Muscle layer of duodenum (tissue), 2 donors: ENCODE results near the gene RIPK4.

Source experiments
- H3K27ac ChIP-seq: one replicate; pipeline ENCODE4 v1.7.0; 2013; ENCODE audit warnings: mild to moderate bottlenecking, low read length
- H3K27me3 ChIP-seq: one replicate; pipeline ENCODE4 v1.7.0; 2013; ENCODE audit warnings: low read depth, mild to moderate bottlenecking, control low read depth, low read length
- H3K36me3 ChIP-seq, 2 donors: one replicate each; pipeline ENCODE4 v1.7.0; 2013; ENCODE audit warnings: low read length in 2 of 2, control low read depth in 1 of 2, mild to moderate bottlenecking in 1 of 2; ENCODE audit not compliant: insufficient read depth in 2 of 2, control insufficient read depth in 1 of 2
- H3K4me1 ChIP-seq, 2 donors: one replicate each; pipeline ENCODE4 v1.7.0; 2013; ENCODE audit warnings: low read length in 2 of 2, mild to moderate bottlenecking in 2 of 2, control low read depth in 1 of 2, moderate library complexity in 1 of 2; ENCODE audit not compliant: insufficient read depth in 2 of 2, control insufficient read depth in 1 of 2
- H3K4me3 ChIP-seq, 2 donors: one replicate each; pipeline ENCODE4 v1.7.0; 2013; ENCODE audit warnings: low read length in 2 of 2, low read depth in 1 of 2, mild to moderate bottlenecking in 1 of 2
- H3K9me3 ChIP-seq, 2 donors: one replicate each; pipeline ENCODE4 v1.7.0; 2013; ENCODE audit warnings: low read length in 2 of 2, control low read depth in 1 of 2, mild to moderate bottlenecking in 1 of 2; ENCODE audit not compliant: control insufficient read depth in 1 of 2
- donor health status: healthy.

The RIPK4 gene

DNA sequence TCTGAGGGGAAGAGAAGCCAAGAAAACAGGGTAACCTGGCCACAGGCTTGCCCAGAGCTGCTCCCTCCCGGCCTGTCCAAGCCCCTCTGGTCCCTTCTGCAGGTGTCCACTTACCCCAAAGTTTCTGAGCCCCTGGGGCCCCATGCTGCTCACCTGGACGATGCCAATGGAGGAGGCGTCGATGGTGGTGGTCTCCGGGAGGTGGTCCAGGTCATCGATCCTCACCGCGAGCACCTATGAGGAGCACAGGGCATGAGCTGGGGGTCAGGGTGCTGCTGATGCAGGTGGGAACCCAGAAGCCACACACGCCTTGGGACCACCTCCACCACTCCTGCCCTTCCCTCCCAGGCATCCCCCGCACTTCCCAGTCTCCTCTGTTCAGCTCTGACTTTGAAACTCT, 37.5 kb upstream of the RIPK4 start:
- H3K4me3 ChIP-seq, result no peak overlapping the region
- H3K4me1 ChIP-seq, result peaks cover 0 to 7% of the 10 kb centered on the region in 2 donors
- H3K9me3 ChIP-seq, result no peaks in the 10 kb centered on the region
- peaks cover 11 to 28% of the 10 kb centered on the region in 2 donors for H3K36me3 ChIP-seq
- no peaks in the 10 kb centered on the region for H3K27me3 ChIP-seq
- no peak overlapping the region for H3K27ac ChIP-seq

DNA sequence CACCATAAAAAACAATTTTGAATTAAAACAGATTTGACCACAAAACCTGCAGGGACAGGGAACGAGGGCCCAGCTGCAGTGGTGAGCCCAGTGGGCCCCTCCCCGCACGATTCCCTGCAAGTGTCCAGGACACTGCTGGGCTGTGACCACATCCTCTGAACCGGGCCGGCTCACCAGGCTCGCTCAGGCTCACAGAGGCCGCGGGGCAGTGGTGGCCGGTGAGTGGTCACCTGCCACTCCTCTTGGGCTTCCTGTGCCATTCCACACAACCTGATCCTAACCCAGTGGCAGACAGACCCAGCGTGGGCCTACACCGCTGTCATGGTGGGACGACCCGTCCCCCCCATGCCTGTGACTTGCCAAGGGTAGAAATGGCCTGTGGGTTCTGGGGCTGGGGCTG, 36.5 kb upstream of the RIPK4 start:
- H3K27me3 ChIP-seq, result no peaks in the 10 kb centered on the region
- peaks cover 0 to 7% of the 10 kb centered on the region in 2 donors for H3K4me1 ChIP-seq
- no peak overlapping the region for H3K27ac ChIP-seq
- peak overlapping the region in 1 of 2 donors; percentile 7 for H3K4me3 ChIP-seq
- H3K9me3 ChIP-seq, result no peaks in the 10 kb centered on the region
- H3K36me3 ChIP-seq, result peaks cover 11 to 30% of the 10 kb centered on the region in 2 donors

DNA sequence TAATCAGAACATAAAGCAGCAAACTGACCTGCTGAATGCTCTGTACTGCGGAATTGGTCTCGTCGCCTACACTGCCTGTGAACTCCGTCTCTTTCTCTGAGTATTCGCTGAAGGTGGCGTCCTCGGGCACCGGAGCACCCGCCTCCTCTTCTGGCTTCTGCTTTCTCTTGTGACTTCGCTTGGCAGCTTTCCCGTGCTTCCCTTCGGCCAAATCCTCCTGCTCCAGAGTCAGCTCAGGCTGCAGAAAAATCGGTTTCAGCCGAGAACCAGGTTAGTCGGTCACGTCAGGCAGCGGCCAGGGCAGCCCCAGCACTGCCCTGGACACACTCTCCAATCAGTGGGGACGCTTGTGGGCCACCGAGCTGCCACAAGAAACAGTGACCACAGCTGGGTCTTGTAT, 35.8 kb upstream of the RIPK4 start:
- peaks cover 0 to 7% of the 10 kb centered on the region in 2 donors for H3K4me1 ChIP-seq
- no peak overlapping the region for H3K27ac ChIP-seq
- H3K4me3 ChIP-seq, result peak overlapping the region in 1 of 2 donors; percentile 7
- H3K36me3 ChIP-seq, result peaks cover 11 to 29% of the 10 kb centered on the region in 2 donors
- no peaks in the 10 kb centered on the region for H3K9me3 ChIP-seq
- H3K27me3 ChIP-seq, result no peaks in the 10 kb centered on the region

DNA sequence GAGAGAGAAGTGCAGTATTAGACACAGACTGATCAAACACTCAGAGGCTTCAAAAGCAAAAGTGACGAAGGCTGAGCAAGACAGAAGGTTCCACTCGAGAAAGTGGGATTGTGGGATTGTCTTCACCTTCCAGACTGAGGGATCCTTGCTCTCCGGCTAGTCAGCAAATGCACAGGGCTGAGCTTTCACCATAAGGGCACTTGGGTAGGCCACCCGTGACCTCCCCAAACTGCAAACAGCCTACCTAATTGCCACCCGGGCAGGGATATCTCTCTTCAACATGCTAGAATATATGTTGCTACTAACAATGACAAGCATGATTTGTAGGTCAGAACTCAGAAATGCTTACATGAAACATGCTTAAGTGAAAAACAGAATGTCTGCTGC, 35.3 kb upstream of the RIPK4 start:
- Histone ChIP-seq H3K36me3 (peaks cover 11 to 27% of the 10 kb centered on the region in 2 donors), H3K27me3 (no peaks in the 10 kb centered on the region), H3K4me1 (peaks cover 0 to 7% of the 10 kb centered on the region in 2 donors), H3K27ac (no peak overlapping the region), H3K4me3 (no peak overlapping the region), H3K9me3 (no peaks in the 10 kb centered on the region)

DNA sequence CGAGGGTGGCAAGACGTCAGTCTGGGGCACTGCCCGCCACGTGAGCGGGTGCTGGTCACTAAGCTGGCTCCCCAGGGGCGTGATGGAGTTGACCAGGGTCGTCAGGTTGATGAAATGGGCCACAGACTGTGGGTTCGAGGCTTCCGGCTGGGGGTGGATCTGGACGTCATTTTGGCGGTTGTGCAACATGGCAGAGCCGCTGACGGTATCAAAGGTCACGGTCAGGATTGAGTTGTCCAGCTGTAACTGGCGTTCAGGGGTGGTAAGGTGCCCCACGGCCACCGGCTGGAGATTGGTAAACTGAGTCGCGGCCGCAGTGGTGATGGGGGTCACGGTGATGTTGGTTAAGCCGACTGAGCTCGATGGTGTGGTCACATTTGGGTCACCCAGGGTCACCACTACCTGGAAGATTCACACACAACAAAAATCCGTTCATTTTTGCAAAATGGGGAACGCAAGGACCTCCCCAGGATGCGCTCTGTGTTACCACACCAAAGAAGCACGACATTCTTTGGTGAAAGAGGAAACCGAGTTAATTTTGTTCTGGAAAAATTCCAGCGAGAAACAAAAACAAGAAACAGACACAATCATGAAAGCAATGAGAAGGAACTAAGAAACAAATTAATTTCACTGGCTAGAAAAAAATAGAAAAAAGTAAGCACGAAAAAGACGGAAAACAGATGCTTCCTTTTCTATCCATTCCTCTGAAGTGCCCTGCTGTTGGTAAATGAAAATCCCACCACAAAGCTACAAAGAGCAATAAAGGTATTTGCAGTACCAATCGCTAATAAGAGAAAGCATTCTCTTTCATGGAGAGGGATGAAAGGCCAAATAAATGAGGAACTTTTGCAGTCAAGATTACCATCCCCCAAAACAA, 34.7 kb upstream of the RIPK4 start:
- H3K4me3 ChIP-seq, result no peak overlapping the region
- peaks cover 0 to 7% of the 10 kb centered on the region in 2 donors for H3K4me1 ChIP-seq
- no peaks in the 10 kb centered on the region for H3K27me3 ChIP-seq
- H3K27ac ChIP-seq, result no peak overlapping the region
- H3K36me3 ChIP-seq, result peaks cover 11 to 27% of the 10 kb centered on the region in 2 donors
- no peaks in the 10 kb centered on the region for H3K9me3 ChIP-seq

DNA sequence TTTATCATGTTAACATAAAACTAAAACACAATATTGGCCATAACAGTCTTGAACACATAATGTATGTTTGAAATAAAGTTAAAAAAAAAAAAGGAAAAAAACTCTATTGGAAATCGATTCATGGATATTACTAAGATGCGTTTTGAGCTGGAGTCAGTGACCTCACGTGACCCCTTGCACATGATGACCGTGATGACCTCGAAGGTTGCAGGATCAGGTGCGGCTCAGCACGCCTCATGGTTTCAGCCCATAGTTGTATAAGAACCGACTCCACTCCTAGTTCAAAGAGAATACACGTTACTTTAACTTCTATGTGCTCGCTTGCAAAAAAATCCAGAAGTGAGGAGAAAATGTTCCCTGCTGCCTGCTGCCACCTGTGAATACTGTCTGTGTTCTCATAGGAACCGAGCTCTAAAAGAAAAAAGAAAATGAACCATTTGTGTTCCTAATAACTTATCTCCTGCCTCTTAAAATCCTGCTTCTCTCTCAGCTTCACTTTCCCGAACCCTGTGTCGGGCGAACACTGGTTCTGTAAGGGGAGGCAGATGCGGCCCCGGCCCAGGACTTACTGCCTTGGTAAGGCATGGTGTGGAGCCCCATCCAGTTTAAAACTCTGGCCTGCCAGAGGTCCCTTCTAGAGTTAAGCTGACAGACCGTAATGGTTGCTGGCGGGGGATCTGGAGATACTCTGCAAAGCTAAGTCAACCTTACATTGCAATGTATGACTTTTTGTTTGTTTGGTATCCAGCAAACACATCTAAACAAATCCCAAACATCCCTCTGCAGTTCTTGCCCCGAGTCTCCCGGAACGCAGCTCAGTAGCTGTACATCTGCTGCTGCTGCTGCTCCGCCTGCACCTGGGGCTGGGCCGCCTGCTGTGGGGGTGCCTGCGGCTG, 33.8 kb upstream of the RIPK4 start:
- Histone ChIP-seq H3K27me3 (no peaks in the 10 kb centered on the region), H3K36me3 (peaks cover 11 to 27% of the 10 kb centered on the region in 2 donors), H3K4me1 (peaks cover 0 to 7% of the 10 kb centered on the region in 2 donors), H3K27ac (no peak overlapping the region), H3K4me3 (no peak overlapping the region), H3K9me3 (no peaks in the 10 kb centered on the region)

DNA sequence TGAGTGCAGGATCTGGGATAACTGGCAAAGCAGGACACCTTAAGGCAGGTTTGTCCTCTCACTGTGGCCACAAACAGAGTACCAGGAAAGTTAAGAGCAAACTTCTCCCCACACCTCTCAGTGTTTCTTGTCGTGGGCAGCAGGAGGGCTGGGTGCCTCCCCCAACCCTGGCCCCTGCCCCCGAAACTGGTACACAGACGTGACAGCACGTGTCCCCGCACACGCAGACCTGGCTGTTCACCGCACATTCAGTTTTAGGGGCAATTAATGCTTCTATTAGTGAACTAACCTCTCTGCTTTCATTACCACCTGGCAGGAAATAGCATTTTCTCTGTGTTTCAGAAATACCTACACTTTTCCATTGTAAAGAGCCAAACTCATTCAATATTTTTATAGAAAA, 32.9 kb upstream of the RIPK4 start:
- Histone ChIP-seq H3K4me1 (peaks cover 0 to 7% of the 10 kb centered on the region in 2 donors), H3K4me3 (no peak overlapping the region), H3K27ac (no peak overlapping the region), H3K36me3 (peaks cover 11 to 27% of the 10 kb centered on the region in 2 donors), H3K27me3 (no peaks in the 10 kb centered on the region), H3K9me3 (no peaks in the 10 kb centered on the region)

DNA sequence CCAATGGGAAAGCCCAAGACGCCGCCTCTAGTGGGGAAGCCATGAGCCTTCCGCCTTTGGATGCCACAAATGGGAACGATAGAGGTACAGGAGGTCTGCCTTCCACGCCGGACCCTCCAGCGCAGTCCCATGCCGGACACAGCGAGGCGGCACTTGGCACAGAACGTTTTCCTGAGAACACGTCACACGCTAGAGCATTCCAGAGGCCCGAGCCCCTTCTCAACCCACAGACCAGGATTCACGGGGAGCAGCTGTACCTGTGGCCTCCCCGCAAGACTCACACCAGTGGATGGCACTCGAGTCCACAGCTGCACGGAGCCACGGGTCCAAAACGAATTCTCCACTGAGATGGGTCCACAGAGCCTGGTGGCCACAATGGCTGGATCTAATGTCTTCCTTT, 31.5 kb upstream of the RIPK4 start:
- Histone ChIP-seq H3K9me3 (peaks cover 0 to 2% of the 10 kb centered on the region in 2 donors), H3K36me3 (peaks cover 11 to 27% of the 10 kb centered on the region in 2 donors), H3K4me1 (peaks cover 0 to 4% of the 10 kb centered on the region in 2 donors), H3K27me3 (no peaks in the 10 kb centered on the region), H3K27ac (no peak overlapping the region), H3K4me3 (no peak overlapping the region)

DNA sequence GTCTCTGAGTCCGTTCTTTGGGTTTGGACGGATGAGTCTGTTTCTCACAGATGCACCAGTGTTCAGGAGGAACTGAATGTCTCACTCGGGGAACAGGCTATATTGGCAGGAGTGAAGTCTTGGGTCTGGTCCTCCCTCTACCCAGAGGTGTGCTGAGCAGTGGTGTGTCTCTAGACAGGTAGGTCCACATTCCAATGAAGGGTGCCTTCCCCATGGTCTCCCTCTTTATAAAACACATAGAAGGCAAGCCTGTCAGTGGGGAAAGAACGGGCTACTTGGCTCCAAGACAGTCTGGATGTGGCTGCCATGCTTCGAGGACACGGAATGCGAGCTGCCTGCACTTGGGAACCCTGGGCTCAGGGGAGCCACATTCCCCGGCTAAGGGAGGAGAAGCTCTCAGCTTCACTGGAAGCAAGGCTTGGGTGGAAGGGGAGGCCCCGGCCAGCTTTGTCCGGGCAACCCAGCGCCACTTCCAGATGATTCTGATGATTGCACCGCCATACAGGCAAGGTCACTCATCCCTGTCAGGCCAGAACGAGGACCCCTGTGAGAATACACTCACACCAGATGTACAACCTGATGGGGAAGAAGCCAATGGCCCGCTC, 29.7 kb upstream of the RIPK4 start:
- peaks cover 11 to 21% of the 10 kb centered on the region in 2 donors for H3K36me3 ChIP-seq

DNA sequence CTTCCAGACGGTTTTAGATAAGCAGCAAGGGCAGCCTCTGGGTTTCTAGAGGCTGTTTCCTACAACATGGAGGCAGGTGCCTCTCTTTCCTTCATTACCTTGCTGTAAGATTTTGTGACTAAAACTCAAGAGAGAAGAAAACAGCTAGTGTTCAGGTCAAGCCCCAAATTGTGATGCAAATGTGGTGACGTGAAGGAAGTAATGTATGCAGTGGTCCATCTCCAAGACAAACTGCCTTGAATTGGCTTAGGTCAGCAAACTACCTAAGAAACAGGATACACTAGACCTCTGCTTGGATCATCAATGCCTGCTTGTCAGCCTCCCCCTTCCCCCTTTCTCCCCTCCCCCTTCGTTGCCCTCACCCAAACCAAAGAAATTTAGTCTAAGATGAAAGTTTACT, 28.9 kb upstream of the RIPK4 start:
- H3K36me3 ChIP-seq, result peaks cover 7 to 13% of the 10 kb centered on the region in 2 donors
- no peak overlapping the region for H3K27ac ChIP-seq
- no peaks in the 10 kb centered on the region for H3K4me1 ChIP-seq
- no peak overlapping the region for H3K4me3 ChIP-seq
- H3K27me3 ChIP-seq, result no peaks in the 10 kb centered on the region
- H3K9me3 ChIP-seq, result peaks cover 0 to 13% of the 10 kb centered on the region in 2 donors

More for the DNA sequence above, 29.7 kb upstream of the RIPK4 start:
- Histone ChIP-seq H3K4me3 (no peak overlapping the region), H3K9me3 (peaks cover 0 to 13% of the 10 kb centered on the region in 2 donors), H3K4me1 (no peaks in the 10 kb centered on the region), H3K27ac (no peak overlapping the region), H3K27me3 (no peaks in the 10 kb centered on the region)

DNA sequence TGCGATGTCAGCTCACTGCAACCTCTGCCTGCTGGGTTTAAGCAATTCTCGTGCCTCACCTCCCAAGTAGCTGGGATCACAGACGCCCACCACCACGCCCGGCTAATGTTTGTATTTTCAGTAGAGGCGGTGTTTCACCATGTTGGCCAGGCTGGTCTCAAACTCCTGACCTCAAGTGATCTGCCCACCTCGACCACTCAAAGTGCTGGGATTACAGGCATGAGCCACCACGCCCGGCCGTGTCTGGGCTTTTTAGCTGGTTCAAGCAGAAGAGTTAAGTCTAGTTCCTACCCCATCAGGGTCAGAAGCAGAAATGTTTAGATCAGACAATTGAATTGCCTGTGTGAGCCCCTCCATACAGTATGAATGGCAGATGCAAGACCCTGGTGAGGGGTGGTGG, 27.7 kb upstream of the RIPK4 start:
- H3K4me3 ChIP-seq, result no peak overlapping the region
- peaks cover 0 to 13% of the 10 kb centered on the region in 2 donors for H3K9me3 ChIP-seq
- H3K27me3 ChIP-seq, result no peaks in the 10 kb centered on the region
- peaks cover 0 to 7% of the 10 kb centered on the region in 2 donors for H3K36me3 ChIP-seq
- no peaks in the 10 kb centered on the region for H3K4me1 ChIP-seq
- H3K27ac ChIP-seq, result no peak overlapping the region
